NT2/D1 (cell line): ENCODE data around the gene LSP1.

Experiments used
- DNase-seq: peaks from one replicate; pipeline ENCODE4 v3.0.0-alpha.2; 2011; ENCODE audit warnings: low read depth, low spot score
- H3K27me3 ChIP-seq: 2 replicates; pipeline ENCODE4 v1.6.0; 2011; ENCODE audit warnings: mild to moderate bottlenecking; ENCODE audit not compliant: insufficient read length, insufficient read depth
- H3K36me3 ChIP-seq: 2 replicates; pipeline ENCODE4 v1.6.1; 2011; ENCODE audit warnings: mild to moderate bottlenecking, low read length, mixed read lengths; ENCODE audit not compliant: insufficient read depth, insufficient read length
- H3K4me1 ChIP-seq: 2 replicates; pipeline ENCODE4 v1.5.1; 2011; ENCODE audit not compliant: insufficient read depth, insufficient read length
- H3K4me3 ChIP-seq: 2 replicates; pipeline ENCODE4 v1.5.1; 2011; ENCODE audit warnings: low read depth; ENCODE audit not compliant: insufficient read length
- H3K9ac ChIP-seq: 2 replicates; pipeline ENCODE4 v1.6.0; 2011; ENCODE audit warnings: low read depth; ENCODE audit not compliant: insufficient read length
- H3K9me3 ChIP-seq: 2 replicates; pipeline ENCODE4 v1.5.1; 2011; ENCODE audit warnings: mild to moderate bottlenecking, low read length; ENCODE audit not compliant: insufficient read depth
- SUZ12 ChIP-seq: IDR thresholded peaks from 2 replicates; pipeline ENCODE4 v1.6.1; 2011; ENCODE audit not compliant: insufficient read length, insufficient read depth; ENCODE audit errors: extremely low read depth
- YY1 ChIP-seq: IDR thresholded peaks from 2 replicates; pipeline ENCODE4 v1.6.1; 2011; ENCODE audit not compliant: insufficient read length, insufficient read depth
- ZNF274 ChIP-seq: IDR thresholded peaks from 2 replicates; pipeline ENCODE4 v1.6.1; 2011; ENCODE audit warnings: mild to moderate bottlenecking, low read depth, low read length

LSP1 gene

GRCh38 chr11:1839924-1840779 is 12.7 kb upstream of the LSP1 start:
- Histone ChIP-seq H3K36me3 (no peaks in the 10 kb centered on the region), H3K4me1 (peaks cover 9% of the 10 kb centered on the region), H3K9me3 (no peaks in the 10 kb centered on the region), H3K9ac (no peak overlapping the region), H3K27me3 (no peaks in the 10 kb centered on the region), H3K4me3 (no peak overlapping the region)
- no peak for DNase-seq
- no peak for TF ChIP-seq YY1
- TF ChIP-seq SUZ12: no peak
- TF ChIP-seq ZNF274: no peak

DNA sequence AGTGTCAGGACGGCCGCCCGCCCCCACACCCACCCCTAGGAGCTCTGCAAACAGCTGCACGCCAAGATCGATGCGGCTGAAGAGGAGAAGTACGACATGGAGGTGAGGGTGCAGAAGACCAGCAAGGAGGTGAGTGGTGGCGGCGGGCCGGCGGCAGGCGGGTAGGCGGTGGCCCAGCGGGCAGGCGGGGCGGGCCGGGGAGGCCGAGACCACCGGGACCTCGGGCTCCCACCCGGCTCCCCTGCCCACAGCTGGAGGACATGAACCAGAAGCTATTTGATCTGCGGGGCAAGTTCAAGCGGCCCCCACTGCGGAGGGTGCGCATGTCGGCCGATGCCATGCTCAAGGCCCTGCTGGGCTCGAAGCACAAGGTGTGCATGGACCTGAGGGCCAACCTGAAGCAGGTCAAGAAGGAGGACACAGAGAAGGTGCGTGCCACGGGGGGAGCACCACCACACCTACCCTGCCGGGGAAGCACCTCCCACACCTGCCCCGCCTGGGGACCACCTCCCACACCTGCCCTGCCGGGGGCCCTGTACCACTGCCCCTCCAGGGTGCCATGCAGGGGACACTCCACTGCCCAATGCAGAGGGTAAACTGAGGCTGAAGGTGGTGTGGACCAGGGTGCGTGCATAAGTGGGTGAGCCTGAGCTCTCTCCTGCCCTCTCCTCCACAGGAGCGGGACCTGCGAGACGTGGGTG is 12.0 kb upstream of the LSP1 start:
- no peak for DNase-seq
- TF ChIP-seq ZNF274: no peak
- no peak for TF ChIP-seq SUZ12
- TF ChIP-seq YY1: no peak
- H3K4me1 ChIP-seq: peaks cover 9% of the 10 kb centered on the region
- no peaks in the 10 kb centered on the region for H3K36me3 ChIP-seq
- H3K27me3 ChIP-seq: no peaks in the 10 kb centered on the region
- H3K9ac ChIP-seq: no peak overlapping the region
- no peak overlapping the region for H3K4me3 ChIP-seq
- H3K9me3 ChIP-seq: no peaks in the 10 kb centered on the region

GRCh38 chr11:1841511-1842148 is 11.3 kb upstream of the LSP1 start:
- DNase-seq: no peak
- no peak for TF ChIP-seq YY1
- no peak for TF ChIP-seq ZNF274
- TF ChIP-seq SUZ12: no peak
- Histone ChIP-seq H3K27me3 (no peaks in the 10 kb centered on the region), H3K9me3 (no peaks in the 10 kb centered on the region), H3K9ac (no peak overlapping the region), H3K4me3 (no peak overlapping the region), H3K4me1 (peaks cover 9% of the 10 kb centered on the region), H3K36me3 (no peaks in the 10 kb centered on the region)

- no peak for DNase-seq
- no peak overlapping the region for H3K4me3 ChIP-seq
- H3K4me1 ChIP-seq: peaks cover 9% of the 10 kb centered on the region
- H3K9ac ChIP-seq: no peak overlapping the region
- H3K9me3 ChIP-seq: no peaks in the 10 kb centered on the region
- H3K27me3 ChIP-seq: no peaks in the 10 kb centered on the region
- H3K36me3 ChIP-seq: no peaks in the 10 kb centered on the region
- TF ChIP-seq ZNF274 (no peak), SUZ12 (no peak), YY1 (no peak)
Observed at GRCh38 chr11:1842149-1843097, 10.5 kb upstream of the LSP1 start.

GRCh38 chr11:1843098-1843473 is 9.8 kb upstream of the LSP1 start:
- TF ChIP-seq ZNF274: no peak
- TF ChIP-seq YY1: no peak
- TF ChIP-seq SUZ12: no peak
- Histone ChIP-seq H3K27me3 (no peaks in the 10 kb centered on the region), H3K4me3 (no peak overlapping the region), H3K9me3 (no peaks in the 10 kb centered on the region), H3K9ac (no peak overlapping the region), H3K4me1 (peaks cover 5% of the 10 kb centered on the region), H3K36me3 (no peaks in the 10 kb centered on the region)
- DNase-seq: no peak

DNA sequence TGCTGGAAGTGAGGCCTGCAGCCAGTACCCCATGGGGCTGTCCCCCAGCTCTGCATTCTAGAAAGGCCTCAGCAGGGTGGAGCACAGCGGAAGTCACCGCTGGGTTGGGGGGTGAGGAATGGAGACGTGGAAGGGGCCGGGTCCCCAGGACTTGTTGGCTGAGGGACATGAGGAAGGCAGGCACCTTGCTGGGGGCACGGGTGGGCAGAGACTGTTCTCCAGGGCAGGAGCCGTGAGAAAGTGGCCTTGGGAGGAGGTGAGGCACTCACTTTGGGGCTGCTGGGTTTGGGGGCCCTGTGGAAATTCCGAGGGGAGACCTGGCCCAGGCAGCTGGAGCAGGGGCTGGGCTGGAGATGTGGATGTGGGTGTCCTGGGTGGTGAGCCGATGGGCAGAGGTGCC is 9.1 kb upstream of the LSP1 start:
- TF ChIP-seq ZNF274: no peak
- TF ChIP-seq YY1: no peak
- no peak for TF ChIP-seq SUZ12
- H3K4me3 ChIP-seq: no peak overlapping the region
- H3K9me3 ChIP-seq: no peaks in the 10 kb centered on the region
- no peaks in the 10 kb centered on the region for H3K27me3 ChIP-seq
- no peak overlapping the region for H3K9ac ChIP-seq
- DNase-seq: no peak
- H3K4me1 ChIP-seq: peaks cover 2% of the 10 kb centered on the region
- H3K36me3 ChIP-seq: no peaks in the 10 kb centered on the region
